HEK293 (cell line): Measurements from ENCODE around the gene NXPH2.

Experiments used
- CTCF ChIA-PET: fragments of 350-600 bp; formaldehyde crosslinking; extraction: SDS; loops from one replicate; lab custom pipeline; 2021; ENCODE audit warnings: antibody characterized with exemption; lab: Yijun Ruan, JAX
- POLR2A ChIA-PET: fragments of 300-600 bp; formaldehyde crosslinking; extraction: SDS; loops from one replicate; lab custom pipeline; 2020; ENCODE audit warnings: antibody characterized with exemption, inconsistent platforms; lab: Yijun Ruan, JAX
- H3K27ac ChIP-seq: fragments of 200-500 bp; sonication (Bioruptor generic); 2 replicates; pipeline ENCODE4 v1.5.1; 2014; ENCODE audit warnings: low read depth, low read length, control low read depth, inconsistent platforms; ENCODE audit errors: extremely low read depth
- H3K36me3 ChIP-seq, 2 experiments: fragments of 200-500 bp in 1 of 2; sonication (Bioruptor generic) in 1 of 2; 1 replicate in 1 of 2; 2 replicates in 1 of 2; pipeline ENCODE4 v1.5.1; 2014 to 2017; ENCODE audit warnings: inconsistent platforms in 2 of 2, low read length in 2 of 2; ENCODE audit not compliant: control insufficient read depth in 2 of 2, insufficient read depth in 1 of 2
- H3K4me1 ChIP-seq: fragments of 200-500 bp; sonication (Bioruptor generic); 2 replicates; pipeline ENCODE4 v1.5.1; 2014; ENCODE audit warnings: mild to moderate bottlenecking, low read length, inconsistent platforms; ENCODE audit not compliant: control insufficient read depth, insufficient read depth
- H3K4me3 ChIP-seq: 2 replicates; pipeline ENCODE4 v1.5.1; 2011; ENCODE audit warnings: low read depth, mild to moderate bottlenecking, control low read depth, low read length, moderate library complexity
- H3K9me3 ChIP-seq: fragments of 200-500 bp; sonication (Bioruptor generic); 2 replicates; pipeline ENCODE4 v1.5.1; 2014; ENCODE audit warnings: low read depth, low read length, inconsistent platforms; ENCODE audit not compliant: control insufficient read depth, insufficient read depth
- FEZF1 ChIP-seq: fragments of 450-650 bp; formaldehyde crosslinking; IDR thresholded peaks from 2 replicates; pipeline ENCODE4 v1.5.1; 2016; ENCODE audit warnings: missing biosample characterization, missing genetic modification characterization
- GLIS2 ChIP-seq: fragments of 450-650 bp; formaldehyde crosslinking; IDR thresholded peaks from 2 replicates; pipeline ENCODE4 v1.5.1; 2016; ENCODE audit warnings: missing biosample characterization, missing genetic modification characterization
- PRDM1 ChIP-seq: fragments of 450-650 bp; formaldehyde crosslinking; IDR thresholded peaks from 2 replicates; pipeline ENCODE4; 2016; ENCODE audit warnings: missing biosample characterization, missing genetic modification characterization
- ZNF121 ChIP-seq: fragments of 450-650 bp; formaldehyde crosslinking; IDR thresholded peaks from 2 replicates; pipeline ENCODE4 v1.5.1; 2016; ENCODE audit warnings: missing biosample characterization, missing genetic modification characterization
- ZNF138 ChIP-seq: fragments of 450-650 bp; formaldehyde crosslinking; IDR thresholded peaks from 2 replicates; pipeline ENCODE4 v1.5.1; 2016; ENCODE audit warnings: missing biosample characterization, missing genetic modification characterization, borderline replicate concordance
- ZNF223 ChIP-seq: fragments of 450-650 bp; formaldehyde crosslinking; IDR thresholded peaks from 2 replicates; pipeline ENCODE4 v1.5.1; 2016; ENCODE audit warnings: missing biosample characterization, missing genetic modification characterization
- ZNF473 ChIP-seq: fragments of 450-650 bp; formaldehyde crosslinking; IDR thresholded peaks from 2 replicates; pipeline ENCODE4 v1.5.1; 2017; ENCODE audit warnings: missing biosample characterization, missing genetic modification characterization
- ZNF501 ChIP-seq: fragments of 450-650 bp; formaldehyde crosslinking; IDR thresholded peaks from 2 replicates; pipeline ENCODE4 v1.5.1; 2016; ENCODE audit warnings: missing biosample characterization, missing genetic modification characterization
- ZNF549 ChIP-seq: fragments of 450-650 bp; IDR thresholded peaks from 2 replicates; pipeline ENCODE4 v1.5.1; 2018; ENCODE audit warnings: missing biosample characterization, missing genetic modification characterization, mild to moderate bottlenecking, inconsistent platforms, moderate library complexity
- ZNF768 ChIP-seq: fragments of 450-650 bp; formaldehyde crosslinking; IDR thresholded peaks from 2 replicates; pipeline ENCODE4 v1.5.1; 2018; ENCODE audit warnings: missing biosample characterization, mild to moderate bottlenecking, missing genetic modification characterization
- TF ChIP-seq, protein P1 (sequence below): fragments of 450-650 bp; formaldehyde crosslinking; IDR thresholded peaks from 2 replicates; pipeline ENCODE4 v1.5.1; 2017; ENCODE audit warnings: missing biosample characterization, missing genetic modification characterization
- TF ChIP-seq, protein P2 (sequence below): fragments of 450-650 bp; formaldehyde crosslinking; IDR thresholded peaks from 2 replicates; pipeline ENCODE4 v1.5.1; 2016; ENCODE audit warnings: missing biosample characterization, missing genetic modification characterization
- TF ChIP-seq, protein P3 (sequence below): fragments of 450-650 bp; formaldehyde crosslinking; IDR thresholded peaks from 2 replicates; pipeline ENCODE4 v1.5.1; 2016; ENCODE audit warnings: missing biosample characterization, missing genetic modification characterization
- TF ChIP-seq, protein P4 (sequence below): fragments of 450-650 bp; formaldehyde crosslinking; conservative IDR thresholded peaks from 2 replicates; pipeline ENCODE4 v1.5.1; 2016; ENCODE audit warnings: low read depth, missing biosample characterization, missing genetic modification characterization
- TF ChIP-seq, protein P5 (sequence below): fragments of 450-650 bp; formaldehyde crosslinking; IDR thresholded peaks from 2 replicates; pipeline ENCODE4 v1.5.1; 2017; ENCODE audit warnings: missing biosample characterization, missing genetic modification characterization

Gene NXPH2

DNA sequence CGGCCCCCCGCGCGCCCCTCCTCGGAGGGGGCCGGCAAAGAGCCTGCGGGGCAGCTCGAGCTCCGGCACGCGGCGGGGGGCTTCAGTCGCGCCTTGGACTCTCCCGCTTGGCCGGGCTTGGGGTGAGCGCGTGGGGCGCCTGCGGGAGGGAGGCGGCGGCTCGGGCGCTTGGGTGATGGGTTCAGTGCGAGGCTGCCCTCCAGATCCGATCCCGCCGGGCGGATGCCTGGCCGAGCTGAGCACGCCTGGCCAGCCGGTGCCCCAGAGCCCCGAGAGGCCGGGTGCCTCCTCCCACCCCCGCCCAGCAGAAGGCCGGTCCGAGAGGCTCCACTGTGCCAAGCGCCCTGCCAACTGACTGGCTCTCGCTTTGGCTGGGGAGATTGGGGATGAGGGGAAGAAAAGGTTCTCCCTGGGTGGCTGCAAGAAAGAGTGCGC is 273 bp upstream of the NXPH2 start (continued):
- TF ChIP-seq, protein P1, sequence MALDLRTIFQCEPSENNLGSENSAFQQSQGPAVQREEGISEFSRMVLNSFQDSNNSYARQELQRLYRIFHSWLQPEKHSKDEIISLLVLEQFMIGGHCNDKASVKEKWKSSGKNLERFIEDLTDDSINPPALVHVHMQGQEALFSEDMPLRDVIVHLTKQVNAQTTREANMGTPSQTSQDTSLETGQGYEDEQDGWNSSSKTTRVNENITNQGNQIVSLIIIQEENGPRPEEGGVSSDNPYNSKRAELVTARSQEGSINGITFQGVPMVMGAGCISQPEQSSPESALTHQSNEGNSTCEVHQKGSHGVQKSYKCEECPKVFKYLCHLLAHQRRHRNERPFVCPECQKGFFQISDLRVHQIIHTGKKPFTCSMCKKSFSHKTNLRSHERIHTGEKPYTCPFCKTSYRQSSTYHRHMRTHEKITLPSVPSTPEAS (tag by site-specific recombination): no peak

DNA sequence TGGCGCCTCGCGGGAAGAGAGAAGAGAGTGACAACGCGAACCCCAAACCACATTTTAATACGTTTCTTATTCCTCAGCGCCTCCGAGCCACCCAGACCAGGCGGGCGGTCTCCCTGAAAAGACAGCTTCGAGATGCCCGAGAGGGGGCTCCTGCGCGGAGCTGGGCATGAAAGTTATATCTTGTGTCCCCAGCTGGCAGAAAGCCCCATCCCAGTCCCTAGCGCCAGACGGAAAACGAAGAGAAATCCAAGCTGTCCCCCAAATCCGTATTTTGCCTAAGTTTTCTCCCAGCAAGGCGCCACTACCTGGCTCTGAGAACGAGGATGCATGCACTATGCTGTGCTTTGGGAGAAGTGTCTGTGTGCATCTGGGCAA is 797 bp downstream of the NXPH2 start:
- CTCF ChIA-PET: interaction anchor here (1.6 kb wide), 1 partner anchor 150 kb away, joined by 3 read pairs; no protein-coding TSS in a partner anchor
- peak overlapping the region; percentile 57 for H3K4me3 ChIP-seq

DNA sequence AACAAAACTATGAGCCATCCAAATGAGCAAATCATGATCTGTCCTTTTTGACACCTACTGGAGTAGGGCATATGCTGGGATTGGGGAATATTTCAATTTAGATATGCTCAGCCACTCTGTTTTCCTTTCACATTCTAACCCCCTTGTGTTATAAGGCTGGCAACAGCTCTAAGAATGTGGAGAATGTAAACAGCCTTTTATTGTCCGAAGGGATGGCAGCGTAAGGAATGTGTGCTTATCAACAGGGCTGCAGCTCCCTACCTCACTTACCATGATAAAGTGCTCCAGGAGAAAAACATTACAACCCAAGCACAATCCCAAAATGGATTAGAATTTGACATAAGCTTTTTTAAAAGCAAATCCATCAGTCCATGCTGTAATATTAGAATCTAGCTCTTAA is 2.2 kb downstream of the NXPH2 start:
- ChIA-PET POLR2A (interaction anchor here (0.7 to 1.6 kb wide), 3 partner anchors 9 to 277 kb away, joined by 3 to 5 read pairs (median 4); partner anchors contain the start of gene SPOPL), CTCF (interaction anchor here (0.6 to 2.1 kb wide), 4 partner anchors 9 to 403 kb away, joined by 3 to 8 read pairs (median 4); no protein-coding TSS in a partner anchor)
- TF ChIP-seq, protein P2, sequence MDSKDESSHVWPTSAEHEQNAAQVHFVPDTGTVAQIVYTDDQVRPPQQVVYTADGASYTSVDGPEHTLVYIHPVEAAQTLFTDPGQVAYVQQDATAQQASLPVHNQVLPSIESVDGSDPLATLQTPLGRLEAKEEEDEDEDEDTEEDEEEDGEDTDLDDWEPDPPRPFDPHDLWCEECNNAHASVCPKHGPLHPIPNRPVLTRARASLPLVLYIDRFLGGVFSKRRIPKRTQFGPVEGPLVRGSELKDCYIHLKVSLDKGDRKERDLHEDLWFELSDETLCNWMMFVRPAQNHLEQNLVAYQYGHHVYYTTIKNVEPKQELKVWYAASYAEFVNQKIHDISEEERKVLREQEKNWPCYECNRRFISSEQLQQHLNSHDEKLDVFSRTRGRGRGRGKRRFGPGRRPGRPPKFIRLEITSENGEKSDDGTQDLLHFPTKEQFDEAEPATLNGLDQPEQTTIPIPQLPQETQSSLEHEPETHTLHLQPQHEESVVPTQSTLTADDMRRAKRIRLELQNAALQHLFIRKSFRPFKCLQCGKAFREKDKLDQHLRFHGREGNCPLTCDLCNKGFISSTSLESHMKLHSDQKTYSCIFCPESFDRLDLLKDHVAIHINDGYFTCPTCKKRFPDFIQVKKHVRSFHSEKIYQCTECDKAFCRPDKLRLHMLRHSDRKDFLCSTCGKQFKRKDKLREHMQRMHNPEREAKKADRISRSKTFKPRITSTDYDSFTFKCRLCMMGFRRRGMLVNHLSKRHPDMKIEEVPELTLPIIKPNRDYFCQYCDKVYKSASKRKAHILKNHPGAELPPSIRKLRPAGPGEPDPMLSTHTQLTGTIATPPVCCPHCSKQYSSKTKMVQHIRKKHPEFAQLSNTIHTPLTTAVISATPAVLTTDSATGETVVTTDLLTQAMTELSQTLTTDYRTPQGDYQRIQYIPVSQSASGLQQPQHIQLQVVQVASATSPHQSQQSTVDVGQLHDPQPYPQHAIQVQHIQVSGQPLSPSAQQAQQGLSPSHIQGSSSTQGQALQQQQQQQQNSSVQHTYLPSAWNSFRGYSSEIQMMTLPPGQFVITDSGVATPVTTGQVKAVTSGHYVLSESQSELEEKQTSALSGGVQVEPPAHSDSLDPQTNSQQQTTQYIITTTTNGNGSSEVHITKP (tag by site-specific recombination): 0 out of 2 replicates have a peak, but pooled peaks have one; percentile 25
- TF ChIP-seq PRDM1 (tag by site-specific recombination) (peak; percentile 43; the same call in 1 of the 2 replicates), ZNF138 (tag by site-specific recombination) (no peak), ZNF549 (tag by site-specific recombination) (0 out of 2 replicates have a peak, but pooled peaks have one; percentile 16), FEZF1 (peak; percentile 83), ZNF121 (tag by site-specific recombination) (no peak), ZNF501 (tag by site-specific recombination) (no peak), GLIS2 (tag by site-specific recombination) (no peak)
- no peak overlapping the region for H3K27ac ChIP-seq
- no peaks in the 10 kb centered on the region for H3K36me3 ChIP-seq
- H3K4me1 ChIP-seq: peaks cover 3% of the 10 kb centered on the region
- no peak overlapping the region for H3K4me3 ChIP-seq
- H3K9me3 ChIP-seq: no peaks in the 10 kb centered on the region

More for the DNA sequence above, 797 bp downstream of the NXPH2 start:
- Histone ChIP-seq H3K4me1 (peaks cover 3% of the 10 kb centered on the region), H3K27ac (no peak overlapping the region), H3K36me3 (no peaks in the 10 kb centered on the region), H3K9me3 (no peaks in the 10 kb centered on the region)
- POLR2A ChIA-PET: no interaction called here
- TF ChIP-seq, protein P3, sequence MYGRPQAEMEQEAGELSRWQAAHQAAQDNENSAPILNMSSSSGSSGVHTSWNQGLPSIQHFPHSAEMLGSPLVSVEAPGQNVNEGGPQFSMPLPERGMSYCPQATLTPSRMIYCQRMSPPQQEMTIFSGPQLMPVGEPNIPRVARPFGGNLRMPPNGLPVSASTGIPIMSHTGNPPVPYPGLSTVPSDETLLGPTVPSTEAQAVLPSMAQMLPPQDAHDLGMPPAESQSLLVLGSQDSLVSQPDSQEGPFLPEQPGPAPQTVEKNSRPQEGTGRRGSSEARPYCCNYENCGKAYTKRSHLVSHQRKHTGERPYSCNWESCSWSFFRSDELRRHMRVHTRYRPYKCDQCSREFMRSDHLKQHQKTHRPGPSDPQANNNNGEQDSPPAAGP (tag by site-specific recombination): no peak
- TF ChIP-seq, protein P4, sequence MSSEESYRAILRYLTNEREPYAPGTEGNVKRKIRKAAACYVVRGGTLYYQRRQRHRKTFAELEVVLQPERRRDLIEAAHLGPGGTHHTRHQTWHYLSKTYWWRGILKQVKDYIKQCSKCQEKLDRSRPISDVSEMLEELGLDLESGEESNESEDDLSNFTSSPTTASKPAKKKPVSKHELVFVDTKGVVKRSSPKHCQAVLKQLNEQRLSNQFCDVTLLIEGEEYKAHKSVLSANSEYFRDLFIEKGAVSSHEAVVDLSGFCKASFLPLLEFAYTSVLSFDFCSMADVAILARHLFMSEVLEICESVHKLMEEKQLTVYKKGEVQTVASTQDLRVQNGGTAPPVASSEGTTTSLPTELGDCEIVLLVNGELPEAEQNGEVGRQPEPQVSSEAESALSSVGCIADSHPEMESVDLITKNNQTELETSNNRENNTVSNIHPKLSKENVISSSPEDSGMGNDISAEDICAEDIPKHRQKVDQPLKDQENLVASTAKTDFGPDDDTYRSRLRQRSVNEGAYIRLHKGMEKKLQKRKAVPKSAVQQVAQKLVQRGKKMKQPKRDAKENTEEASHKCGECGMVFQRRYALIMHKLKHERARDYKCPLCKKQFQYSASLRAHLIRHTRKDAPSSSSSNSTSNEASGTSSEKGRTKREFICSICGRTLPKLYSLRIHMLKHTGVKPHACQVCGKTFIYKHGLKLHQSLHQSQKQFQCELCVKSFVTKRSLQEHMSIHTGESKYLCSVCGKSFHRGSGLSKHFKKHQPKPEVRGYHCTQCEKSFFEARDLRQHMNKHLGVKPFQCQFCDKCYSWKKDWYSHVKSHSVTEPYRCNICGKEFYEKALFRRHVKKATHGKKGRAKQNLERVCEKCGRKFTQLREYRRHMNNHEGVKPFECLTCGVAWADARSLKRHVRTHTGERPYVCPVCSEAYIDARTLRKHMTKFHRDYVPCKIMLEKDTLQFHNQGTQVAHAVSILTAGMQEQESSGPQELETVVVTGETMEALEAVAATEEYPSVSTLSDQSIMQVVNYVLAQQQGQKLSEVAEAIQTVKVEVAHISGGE (tag by site-specific recombination): 0 out of 2 replicates have a peak, but pooled peaks have one; percentile 13
- no peak for TF ChIP-seq ZNF223
- no peak for TF ChIP-seq ZNF473
- TF ChIP-seq, protein P5, sequence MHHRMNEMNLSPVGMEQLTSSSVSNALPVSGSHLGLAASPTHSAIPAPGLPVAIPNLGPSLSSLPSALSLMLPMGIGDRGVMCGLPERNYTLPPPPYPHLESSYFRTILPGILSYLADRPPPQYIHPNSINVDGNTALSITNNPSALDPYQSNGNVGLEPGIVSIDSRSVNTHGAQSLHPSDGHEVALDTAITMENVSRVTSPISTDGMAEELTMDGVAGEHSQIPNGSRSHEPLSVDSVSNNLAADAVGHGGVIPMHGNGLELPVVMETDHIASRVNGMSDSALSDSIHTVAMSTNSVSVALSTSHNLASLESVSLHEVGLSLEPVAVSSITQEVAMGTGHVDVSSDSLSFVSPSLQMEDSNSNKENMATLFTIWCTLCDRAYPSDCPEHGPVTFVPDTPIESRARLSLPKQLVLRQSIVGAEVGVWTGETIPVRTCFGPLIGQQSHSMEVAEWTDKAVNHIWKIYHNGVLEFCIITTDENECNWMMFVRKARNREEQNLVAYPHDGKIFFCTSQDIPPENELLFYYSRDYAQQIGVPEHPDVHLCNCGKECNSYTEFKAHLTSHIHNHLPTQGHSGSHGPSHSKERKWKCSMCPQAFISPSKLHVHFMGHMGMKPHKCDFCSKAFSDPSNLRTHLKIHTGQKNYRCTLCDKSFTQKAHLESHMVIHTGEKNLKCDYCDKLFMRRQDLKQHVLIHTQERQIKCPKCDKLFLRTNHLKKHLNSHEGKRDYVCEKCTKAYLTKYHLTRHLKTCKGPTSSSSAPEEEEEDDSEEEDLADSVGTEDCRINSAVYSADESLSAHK (tag by site-specific recombination): peak; percentile 26; the same call in 1 of the 2 replicates
- TF ChIP-seq ZNF768 (tag by site-specific recombination): 0 out of 2 replicates have a peak, but pooled peaks have one; percentile 35
